Endodermal cell (in vitro differentiated cells): ENCODE data around the gene MGLL. TPM values are rescaled to one million over a fixed set of nuclear protein-coding genes. Genes with fewer than 3 reads are reported as not detected.

ENCODE experiments used
- DNase-seq: peaks from one replicate; pipeline ENCODE4 v3.0.0-alpha.2; 2017
- H3K27ac ChIP-seq: 2 replicates; pipeline ENCODE4 v1.5.1; 2013; ENCODE audit warnings: mild to moderate bottlenecking, low read depth, low read length, moderate library complexity
- H3K27me3 ChIP-seq: 2 replicates; pipeline ENCODE4 v1.6.1; 2013; ENCODE audit warnings: mild to moderate bottlenecking, low read length, moderate library complexity; ENCODE audit not compliant: insufficient read depth, control insufficient read depth, poor library complexity, severe bottlenecking
- H3K36me3 ChIP-seq: 2 replicates; pipeline ENCODE4 v1.7.0; 2013; ENCODE audit warnings: mild to moderate bottlenecking, low read length, moderate library complexity; ENCODE audit not compliant: control insufficient read depth, insufficient read depth
- H3K4me1 ChIP-seq: one replicate; pipeline ENCODE4 v1.7.0; 2013; ENCODE audit warnings: low read length; ENCODE audit not compliant: control insufficient read depth, insufficient read depth
- H3K4me3 ChIP-seq: 2 replicates; pipeline ENCODE4 v1.5.1; 2013; ENCODE audit warnings: mild to moderate bottlenecking, low read length, moderate library complexity
- H3K9ac ChIP-seq: 2 replicates; pipeline ENCODE4 v1.6.1; 2013; ENCODE audit warnings: mild to moderate bottlenecking, low read length, moderate library complexity; ENCODE audit not compliant: poor library complexity, severe bottlenecking; ENCODE audit errors: extremely low read depth
- H3K9me3 ChIP-seq: 2 replicates; pipeline ENCODE4 v1.6.1; 2013; ENCODE audit warnings: mild to moderate bottlenecking, low read length, moderate library complexity; ENCODE audit not compliant: control insufficient read depth
- H3K27ac Mint-ChIP-seq: 2 replicates; pipeline ENCODE4 v1.8.0; 2020; ENCODE audit warnings: mixed read lengths
- H3K27me3 Mint-ChIP-seq: 2 replicates; pipeline ENCODE4 v1.8.0; 2021; ENCODE audit warnings: mild to moderate bottlenecking, mixed read lengths; ENCODE audit not compliant: insufficient read depth
- H3K36me3 Mint-ChIP-seq: 2 replicates; pipeline ENCODE4 v1.8.0; 2020; ENCODE audit warnings: low read depth, mixed read lengths
- H3K4me1 Mint-ChIP-seq: 2 replicates; pipeline ENCODE4 v1.8.0; 2020; ENCODE audit warnings: mixed read lengths
- H3K4me3 Mint-ChIP-seq: 2 replicates; pipeline ENCODE4 v1.8.0; 2020; ENCODE audit warnings: mild to moderate bottlenecking, moderate library complexity, mixed read lengths
- H3K9me3 Mint-ChIP-seq: 2 replicates; pipeline ENCODE4 v1.8.0; 2020; ENCODE audit warnings: mild to moderate bottlenecking, mixed read lengths
- WGBS, 2 experiments: methylation state at CpG; one replicate each; pipeline versions ENCODE4 v1.1.5 to v1.1.7; 2013; ENCODE audit warnings: missing lambda C conversion rate in 2 of 2, mixed read lengths in 1 of 2; ENCODE audit not compliant: insufficient coverage in 1 of 2, insufficient read length in 1 of 2; 5-methylcytosine and 5-hydroxymethylcytosine counted together
- total RNA-seq, 2 donors: library from RNA; stranded (reverse); fragmentation: NEBNext Ultra II Directional in 1 of 2; extraction: Animal tissue kit (Norgen Biotek cat#: 25700) in 1 of 2; gene quantifications; 2 replicates in 1 of 2; 3 replicates in 1 of 2; pipeline ENCODE4 v1.2.1, GENCODE V29; 2021
- TF ChIP-seq, protein P1 (sequence below): fragments of 200-600 bp; sonication (generic); conservative IDR thresholded peaks from 2 replicates; pipeline ENCODE4 v1.5.0; 2021; ENCODE audit warnings: antibody characterized with exemption, mild to moderate bottlenecking

MGLL gene
- total RNA-seq, 2 donors from 2014 or later, result 0.22 TPM; not detected in 1

DNA sequence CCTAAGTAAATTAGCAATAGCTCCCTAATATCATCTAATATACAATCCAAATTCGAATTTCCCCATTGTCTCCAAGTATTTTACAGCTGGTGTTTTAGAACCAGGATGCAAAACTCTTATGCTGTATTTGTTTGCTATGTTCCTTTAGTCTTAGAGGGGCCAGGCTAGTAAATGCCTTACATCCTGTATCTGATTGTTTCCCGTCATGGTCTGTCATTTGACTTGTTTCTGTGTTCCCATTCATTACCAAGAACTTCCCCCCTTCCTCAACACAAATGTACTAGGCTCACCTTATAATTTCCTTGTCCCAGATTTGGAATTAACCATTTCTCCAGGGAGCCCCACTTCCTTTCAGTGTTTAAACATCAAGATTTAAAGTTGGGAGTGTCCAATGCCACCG lies 95.4 kb downstream of the MGLL start:
- Mint-ChIP-seq H3K27me3 (peaks cover 56% of the 10 kb centered on the region), H3K27ac (no peak overlapping the region), H3K36me3 (no peaks in the 10 kb centered on the region), H3K9me3 (no peaks in the 10 kb centered on the region), H3K4me1 (peaks cover 11% of the 10 kb centered on the region), H3K4me3 (no peak overlapping the region)
- no peak overlapping the region for H3K27ac ChIP-seq
- 82% methylated on average over 3 of the region's 3 CpGs; no CpG with 5 or more reads in 1 of the 2 experiments for whole genome bisulfite sequencing, 2 experiments
- H3K27me3 ChIP-seq, result peaks cover 33% of the 10 kb centered on the region
- no peak overlapping the region for H3K4me3 ChIP-seq
- TF ChIP-seq, protein P1, sequence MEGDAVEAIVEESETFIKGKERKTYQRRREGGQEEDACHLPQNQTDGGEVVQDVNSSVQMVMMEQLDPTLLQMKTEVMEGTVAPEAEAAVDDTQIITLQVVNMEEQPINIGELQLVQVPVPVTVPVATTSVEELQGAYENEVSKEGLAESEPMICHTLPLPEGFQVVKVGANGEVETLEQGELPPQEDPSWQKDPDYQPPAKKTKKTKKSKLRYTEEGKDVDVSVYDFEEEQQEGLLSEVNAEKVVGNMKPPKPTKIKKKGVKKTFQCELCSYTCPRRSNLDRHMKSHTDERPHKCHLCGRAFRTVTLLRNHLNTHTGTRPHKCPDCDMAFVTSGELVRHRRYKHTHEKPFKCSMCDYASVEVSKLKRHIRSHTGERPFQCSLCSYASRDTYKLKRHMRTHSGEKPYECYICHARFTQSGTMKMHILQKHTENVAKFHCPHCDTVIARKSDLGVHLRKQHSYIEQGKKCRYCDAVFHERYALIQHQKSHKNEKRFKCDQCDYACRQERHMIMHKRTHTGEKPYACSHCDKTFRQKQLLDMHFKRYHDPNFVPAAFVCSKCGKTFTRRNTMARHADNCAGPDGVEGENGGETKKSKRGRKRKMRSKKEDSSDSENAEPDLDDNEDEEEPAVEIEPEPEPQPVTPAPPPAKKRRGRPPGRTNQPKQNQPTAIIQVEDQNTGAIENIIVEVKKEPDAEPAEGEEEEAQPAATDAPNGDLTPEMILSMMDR, result no peak
- no peaks in the 10 kb centered on the region for H3K36me3 ChIP-seq
- H3K9me3 ChIP-seq, result no peaks in the 10 kb centered on the region
- H3K9ac ChIP-seq, result no peak overlapping the region
- DNase-seq, result no peak
- H3K4me1 ChIP-seq, result no peaks in the 10 kb centered on the region

DNA sequence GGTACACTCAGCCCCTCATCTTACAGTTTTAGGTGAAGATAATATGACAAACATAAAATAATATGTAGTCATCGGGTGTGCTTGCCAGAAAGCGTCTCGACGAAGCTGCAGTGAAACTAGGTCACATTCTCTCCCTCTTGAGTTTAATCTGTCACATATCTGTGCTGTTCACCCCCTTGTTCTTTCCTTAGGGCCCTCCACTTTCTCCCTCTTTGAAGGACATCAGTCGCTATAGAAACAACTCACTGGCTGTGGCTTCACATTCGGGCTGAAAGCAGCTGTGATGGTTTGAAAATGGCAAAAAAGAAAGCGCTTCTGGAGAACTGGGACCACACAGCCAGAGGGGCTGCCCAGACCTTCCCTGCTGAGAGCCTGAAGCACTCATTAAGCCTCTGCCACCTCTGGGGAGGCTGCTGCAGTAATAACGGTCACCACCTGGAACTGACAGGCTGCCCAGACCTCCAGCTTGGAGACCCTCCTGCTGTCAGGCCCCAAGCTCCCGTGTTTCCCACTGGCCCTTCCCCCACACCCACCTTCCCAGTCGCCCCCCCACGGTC lies 99.2 kb downstream of the MGLL start:
- Histone ChIP-seq H3K27ac (no peak overlapping the region), H3K36me3 (no peaks in the 10 kb centered on the region), H3K27me3 (peaks cover 5% of the 10 kb centered on the region), H3K4me1 (no peaks in the 10 kb centered on the region), H3K9ac (no peak overlapping the region), H3K9me3 (no peaks in the 10 kb centered on the region), H3K4me3 (no peak overlapping the region)
- WGBS, 2 experiments, result 66 to 69% methylated on average over 8 to 11 of the region's 11 CpGs
- H3K27me3 Mint-ChIP-seq, result peaks cover 30% of the 10 kb centered on the region
- H3K36me3 Mint-ChIP-seq, result no peaks in the 10 kb centered on the region
- no peak overlapping the region for H3K27ac Mint-ChIP-seq
- no peak for DNase-seq
- TF ChIP-seq, protein P1, result no peak
- no peaks in the 10 kb centered on the region for H3K9me3 Mint-ChIP-seq
- H3K4me1 Mint-ChIP-seq, result peaks cover 5% of the 10 kb centered on the region
- H3K4me3 Mint-ChIP-seq, result no peak overlapping the region

DNA sequence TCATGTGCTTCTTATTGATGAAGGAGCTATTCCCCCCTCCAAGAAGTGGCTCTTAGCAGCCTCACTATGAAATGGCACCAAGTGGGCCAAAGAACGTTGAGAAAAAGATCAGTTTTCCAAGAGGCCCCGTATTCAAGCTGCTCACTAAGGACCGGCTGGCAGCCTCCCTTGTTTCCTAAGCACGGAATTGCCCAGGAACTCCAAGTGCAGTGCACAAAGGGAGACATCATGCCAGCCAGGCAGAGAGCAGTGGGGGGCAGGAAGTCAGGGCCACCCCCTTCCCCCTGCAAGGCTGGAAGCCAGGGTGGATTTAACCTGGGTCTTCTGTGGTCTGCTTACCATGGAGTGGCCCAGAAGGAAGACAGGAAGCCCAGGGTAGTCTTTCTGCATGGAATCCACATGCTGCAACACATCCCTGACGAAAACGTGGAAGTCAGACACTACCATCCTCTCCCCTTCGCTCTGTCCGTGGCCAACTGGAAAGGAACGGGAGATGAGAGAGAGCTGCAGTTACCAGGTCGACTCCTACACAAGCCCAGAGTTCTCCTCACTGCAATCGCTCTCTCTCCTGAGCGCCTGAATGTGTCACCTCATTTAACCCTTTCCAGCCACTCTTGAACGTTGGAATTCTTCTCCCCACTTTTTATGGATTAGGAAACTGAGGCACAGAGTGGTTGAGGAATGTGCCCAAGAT lies 100.1 kb downstream of the MGLL start:
- H3K27me3 Mint-ChIP-seq, result peaks cover 32% of the 10 kb centered on the region
- no peak overlapping the region for H3K27ac Mint-ChIP-seq
- WGBS, 2 experiments, result 83 to 86% methylated on average over 8 to 13 of the region's 13 CpGs

More for the DNA sequence above, 100.1 kb downstream of the MGLL start:
- Histone ChIP-seq H3K36me3 (no peaks in the 10 kb centered on the region), H3K4me1 (no peaks in the 10 kb centered on the region), H3K4me3 (no peak overlapping the region), H3K27me3 (no peaks in the 10 kb centered on the region), H3K27ac (no peak overlapping the region), H3K9me3 (no peaks in the 10 kb centered on the region), H3K9ac (no peak overlapping the region)
- Mint-ChIP-seq H3K9me3 (no peaks in the 10 kb centered on the region), H3K36me3 (no peaks in the 10 kb centered on the region), H3K4me3 (no peak overlapping the region), H3K4me1 (peaks cover 5% of the 10 kb centered on the region)
- DNase-seq, result no peak
- TF ChIP-seq, protein P1, result no peak
